ENCODE results near the gene CYTL1. TPM values are rescaled to one million over a fixed set of nuclear protein-coding genes. Genes with fewer than 3 reads are reported as not detected.

The CYTL1 gene
- total RNA-seq, 2 donors from 2014 or later: 2.2 to 3.7 TPM

GRCh38 chr4:4992833-4993232, 26.4 kb downstream of the CYTL1 start:
- DNase-seq: no peak
- Mint-ChIP-seq H3K4me3 (no peak overlapping the region), H3K9me3 (no peaks in the 10 kb centered on the region), H3K27ac (no peak overlapping the region), H3K36me3 (ENCODE audit: low read depth) (no peaks in the 10 kb centered on the region), H3K27me3 (ENCODE audit: insufficient read depth) (peaks cover 12% of the 10 kb centered on the region), H3K4me1 (peaks cover 10% of the 10 kb centered on the region)
- Histone ChIP-seq H3K9ac (ENCODE audit: extremely low read depth, low read length, poor library complexity, severe bottlenecking) (no peak overlapping the region), H3K9me3 (ENCODE audit: control insufficient read depth, low read length) (no peaks in the 10 kb centered on the region), H3K27me3 (ENCODE audit: control insufficient read depth, insufficient read depth, low read length, poor library complexity, severe bottlenecking) (no peaks in the 10 kb centered on the region), H3K4me1 (ENCODE audit: control insufficient read depth, insufficient read depth, low read length) (no peaks in the 10 kb centered on the region), H3K4me3 (ENCODE audit: low read length) (no peak overlapping the region), H3K36me3 (ENCODE audit: control insufficient read depth, insufficient read depth, low read length) (no peaks in the 10 kb centered on the region), H3K27ac (ENCODE audit: low read depth, low read length) (no peak overlapping the region)
- TF ChIP-seq CTCF (conservative IDR thresholded peaks at IDR 0.05): no peak
- WGBS, 2 experiments (ENCODE audit: insufficient coverage in 1 of 2, insufficient read length in 1 of 2): 86 to 87% methylated on average over 2 to 5 of the region's 5 CpGs

- Histone ChIP-seq H3K27ac (ENCODE audit: low read depth, low read length) (no peak overlapping the region), H3K9me3 (ENCODE audit: control insufficient read depth, low read length) (no peaks in the 10 kb centered on the region), H3K36me3 (ENCODE audit: control insufficient read depth, insufficient read depth, low read length) (no peaks in the 10 kb centered on the region), H3K27me3 (ENCODE audit: control insufficient read depth, insufficient read depth, low read length, poor library complexity, severe bottlenecking) (no peaks in the 10 kb centered on the region), H3K4me1 (ENCODE audit: control insufficient read depth, insufficient read depth, low read length) (no peaks in the 10 kb centered on the region), H3K9ac (ENCODE audit: extremely low read depth, low read length, poor library complexity, severe bottlenecking) (no peak overlapping the region), H3K4me3 (ENCODE audit: low read length) (no peak overlapping the region)
- no peaks in the 10 kb centered on the region for H3K9me3 Mint-ChIP-seq
- no peaks in the 10 kb centered on the region for H3K36me3 Mint-ChIP-seq (ENCODE audit: low read depth)
- no peak overlapping the region for H3K4me3 Mint-ChIP-seq
- H3K27ac Mint-ChIP-seq: no peak overlapping the region
- H3K27me3 Mint-ChIP-seq (ENCODE audit: insufficient read depth): peaks cover 12% of the 10 kb centered on the region
- peaks cover 10% of the 10 kb centered on the region for H3K4me1 Mint-ChIP-seq
- DNase-seq: no peak
- no peak for TF ChIP-seq CTCF (conservative IDR thresholded peaks at IDR 0.05)
- 93 to 94% methylated on average over 7 to 14 of the region's 14 CpGs for WGBS, 2 experiments (ENCODE audit: insufficient coverage in 1 of 2, insufficient read length in 1 of 2)
These were observed 27.6 kb downstream of the CYTL1 start for GRCh38 chr4:4991541-4992099.

GRCh38 chr4:4990857-4991540, 28.3 kb downstream of the CYTL1 start:
- DNase-seq: no peak
- WGBS, 2 experiments (ENCODE audit: insufficient coverage in 1 of 2, insufficient read length in 1 of 2): 91 to 92% methylated on average over 10 to 15 of the region's 15 CpGs
- Mint-ChIP-seq H3K36me3 (ENCODE audit: low read depth) (no peaks in the 10 kb centered on the region), H3K27me3 (ENCODE audit: insufficient read depth) (peaks cover 10% of the 10 kb centered on the region), H3K9me3 (no peaks in the 10 kb centered on the region), H3K27ac (no peak overlapping the region), H3K4me3 (no peak overlapping the region), H3K4me1 (peaks cover 8% of the 10 kb centered on the region)
- Histone ChIP-seq H3K27me3 (ENCODE audit: control insufficient read depth, insufficient read depth, low read length, poor library complexity, severe bottlenecking) (no peaks in the 10 kb centered on the region), H3K27ac (ENCODE audit: low read depth, low read length) (no peak overlapping the region), H3K9me3 (ENCODE audit: control insufficient read depth, low read length) (no peaks in the 10 kb centered on the region), H3K9ac (ENCODE audit: extremely low read depth, low read length, poor library complexity, severe bottlenecking) (no peak overlapping the region), H3K36me3 (ENCODE audit: control insufficient read depth, insufficient read depth, low read length) (no peaks in the 10 kb centered on the region), H3K4me3 (ENCODE audit: low read length) (no peak overlapping the region), H3K4me1 (ENCODE audit: control insufficient read depth, insufficient read depth, low read length) (no peaks in the 10 kb centered on the region)
- no peak for TF ChIP-seq CTCF (conservative IDR thresholded peaks at IDR 0.05)
